Left forelimb (tissue), 1 donor: ENCODE measurements around the gene RARB.

Source experiments
- DNase-seq: peaks from one replicate; pipeline ENCODE4 v3.0.0-alpha.2; 2018; ENCODE audit warnings: low spot score

RARB gene

GRCh38 chr3:25554376-25554775 is 126.3 kb downstream of the RARB start:
- DNase-seq, result no peak

- no peak for DNase-seq
Measured at GRCh38 chr3:25555695-25556437, 127.8 kb downstream of the RARB start.

- no peak for DNase-seq
Measured at GRCh38 chr3:25556447-25556846, 128.4 kb downstream of the RARB start.

- no peak for DNase-seq
Measured at GRCh38 chr3:25557694-25558093, 129.6 kb downstream of the RARB start.

- no peak for DNase-seq
Measured at GRCh38 chr3:25558121-25558520, 130.1 kb downstream of the RARB start.

GRCh38 chr3:25558796-25559195 is 130.7 kb downstream of the RARB start:
- no peak for DNase-seq

GRCh38 chr3:25563601-25564000 is 135.5 kb downstream of the RARB start:
- no peak for DNase-seq

GRCh38 chr3:25564075-25564474 is 136.0 kb downstream of the RARB start:
- DNase-seq, result no peak

- no peak for DNase-seq
Measured at GRCh38 chr3:25565807-25566206, 137.7 kb downstream of the RARB start.

- DNase-seq, result no peak
Measured at GRCh38 chr3:25566358-25566920, 138.4 kb downstream of the RARB start.

- DNase-seq, result no peak
Measured at GRCh38 chr3:25567388-25567787, 139.3 kb downstream of the RARB start.

GRCh38 chr3:25567806-25568524 is 139.9 kb downstream of the RARB start:
- no peak for DNase-seq

GRCh38 chr3:25568525-25569078 is 140.5 kb downstream of the RARB start:
- DNase-seq, result no peak

- no peak for DNase-seq
Measured at GRCh38 chr3:25571285-25571684, 143.2 kb downstream of the RARB start.

GRCh38 chr3:25572336-25572735 is 144.3 kb downstream of the RARB start:
- no peak for DNase-seq

GRCh38 chr3:25572919-25573385 is 144.9 kb downstream of the RARB start:
- DNase-seq, result no peak

GRCh38 chr3:25573386-25574171 is 145.5 kb downstream of the RARB start:
- DNase-seq, result no peak

- DNase-seq, result no peak
Measured at GRCh38 chr3:25574172-25574765, 146.2 kb downstream of the RARB start.

- no peak for DNase-seq
Measured at GRCh38 chr3:25575001-25575400, 146.9 kb downstream of the RARB start.

- no peak for DNase-seq
Measured at GRCh38 chr3:25576146-25576545, 148.1 kb downstream of the RARB start.

GRCh38 chr3:25576831-25577454 is 148.9 kb downstream of the RARB start:
- DNase-seq, result no peak
